HG02571 (cell line): ENCODE measurements around the gene CD63.

Source experiments
- ATAC-seq: cut with Tn5 transposase; IDR thresholded peaks from one replicate; pipeline ENCODE4 v1.9.1; 2021; ENCODE audit warnings: mild to moderate bottlenecking, moderate library complexity; ENCODE audit not compliant: unreplicated experiment

Gene CD63

GRCh38 chr12:55707219-55707671, 21.6 kb downstream of the CD63 start:
- no peak for ATAC-seq

GRCh38 chr12:55706568-55707218, 22.1 kb downstream of the CD63 start:
- no peak for ATAC-seq

DNA sequence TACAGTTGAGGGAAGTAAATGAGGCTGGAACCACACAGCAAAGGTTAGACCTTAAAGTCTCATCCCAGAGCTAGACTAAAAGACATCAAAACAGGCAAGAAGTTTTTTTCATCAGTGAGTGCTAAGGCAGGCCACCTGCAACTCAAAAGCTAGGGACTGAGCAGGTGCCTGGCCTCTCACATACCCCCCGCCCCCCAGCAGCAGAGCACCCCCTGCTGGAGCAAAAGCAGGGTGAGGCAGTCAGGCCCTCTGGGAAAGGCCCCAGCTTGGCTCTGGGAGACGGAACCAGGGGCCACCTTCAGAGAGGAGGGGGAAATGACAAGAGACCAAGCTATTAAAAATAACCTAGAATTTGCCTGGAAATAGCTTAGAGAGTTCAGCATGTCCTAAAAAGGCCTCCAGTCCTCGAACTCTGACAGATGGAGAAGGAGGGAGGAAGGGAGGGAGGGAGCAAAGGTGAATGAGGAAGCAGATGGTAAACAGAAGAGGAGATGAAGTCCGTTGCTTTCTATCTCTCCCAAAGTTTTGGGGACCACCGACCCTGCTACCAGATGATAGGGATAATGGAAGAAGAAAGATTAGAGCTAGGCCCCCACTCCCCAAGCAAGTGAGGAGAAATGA, 22.9 kb downstream of the CD63 start:
- no peak for ATAC-seq

GRCh38 chr12:55704824-55705718, 23.7 kb downstream of the CD63 start:
- no peak for ATAC-seq

- ATAC-seq, result no peak
Measured at GRCh38 chr12:55703901-55704761, 24.7 kb downstream of the CD63 start.

GRCh38 chr12:55703288-55703687, 25.5 kb downstream of the CD63 start:
- no peak for ATAC-seq

- ATAC-seq, result no peak
Measured at GRCh38 chr12:55702861-55703260, 25.9 kb downstream of the CD63 start.

- ATAC-seq, result no peak
Measured at GRCh38 chr12:55700255-55701018, 28.4 kb downstream of the CD63 start.

DNA sequence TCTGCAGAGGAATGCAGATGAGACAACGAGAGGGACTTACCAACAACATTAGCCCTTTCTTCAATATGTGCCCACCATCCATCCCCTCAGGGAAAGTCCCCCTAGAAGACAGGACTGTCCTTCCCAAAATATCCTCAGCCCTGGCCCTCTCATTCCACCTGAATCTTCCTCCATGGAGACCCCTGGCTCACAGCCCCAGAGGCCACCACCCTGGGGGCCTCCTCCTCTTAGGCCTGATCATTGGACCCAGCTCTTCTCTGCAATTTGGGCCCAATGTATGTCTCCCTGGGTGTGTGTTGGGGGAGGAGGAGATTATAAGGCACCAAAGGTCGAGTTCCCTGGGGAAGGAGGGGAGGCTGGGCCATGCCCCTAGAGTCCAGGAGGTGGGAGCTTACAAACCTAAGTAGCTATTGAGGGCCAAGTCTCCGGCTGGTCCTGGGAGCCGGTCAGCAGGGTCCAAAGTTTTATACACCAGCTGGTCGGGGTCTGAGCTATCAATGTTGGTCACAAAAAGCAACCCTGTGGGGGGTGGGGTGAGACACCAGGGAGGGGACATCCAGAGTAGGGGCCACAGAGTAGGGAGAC, 29.2 kb downstream of the CD63 start:
- ATAC-seq, result no peak

DNA sequence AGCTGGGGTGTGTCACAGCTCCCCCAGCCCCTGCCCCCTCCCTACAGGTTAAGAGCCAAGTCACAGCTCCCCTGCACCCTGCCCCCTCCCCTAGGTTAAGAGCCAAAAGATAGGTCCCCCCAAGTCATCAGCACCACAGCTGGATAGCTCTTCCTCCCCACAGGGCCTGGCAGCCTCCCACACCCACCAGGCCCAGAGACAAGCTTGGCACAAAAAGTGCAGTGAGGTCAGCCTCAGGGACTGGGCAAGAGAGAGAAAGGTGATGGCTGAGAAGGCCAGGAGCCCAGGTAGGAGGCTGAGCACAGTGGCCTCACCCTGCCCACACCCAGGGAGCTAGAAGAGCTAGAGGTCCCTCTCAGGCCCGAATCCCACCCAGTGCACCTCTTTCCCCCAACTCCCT, 29.8 kb downstream of the CD63 start:
- ATAC-seq, result no peak

DNA sequence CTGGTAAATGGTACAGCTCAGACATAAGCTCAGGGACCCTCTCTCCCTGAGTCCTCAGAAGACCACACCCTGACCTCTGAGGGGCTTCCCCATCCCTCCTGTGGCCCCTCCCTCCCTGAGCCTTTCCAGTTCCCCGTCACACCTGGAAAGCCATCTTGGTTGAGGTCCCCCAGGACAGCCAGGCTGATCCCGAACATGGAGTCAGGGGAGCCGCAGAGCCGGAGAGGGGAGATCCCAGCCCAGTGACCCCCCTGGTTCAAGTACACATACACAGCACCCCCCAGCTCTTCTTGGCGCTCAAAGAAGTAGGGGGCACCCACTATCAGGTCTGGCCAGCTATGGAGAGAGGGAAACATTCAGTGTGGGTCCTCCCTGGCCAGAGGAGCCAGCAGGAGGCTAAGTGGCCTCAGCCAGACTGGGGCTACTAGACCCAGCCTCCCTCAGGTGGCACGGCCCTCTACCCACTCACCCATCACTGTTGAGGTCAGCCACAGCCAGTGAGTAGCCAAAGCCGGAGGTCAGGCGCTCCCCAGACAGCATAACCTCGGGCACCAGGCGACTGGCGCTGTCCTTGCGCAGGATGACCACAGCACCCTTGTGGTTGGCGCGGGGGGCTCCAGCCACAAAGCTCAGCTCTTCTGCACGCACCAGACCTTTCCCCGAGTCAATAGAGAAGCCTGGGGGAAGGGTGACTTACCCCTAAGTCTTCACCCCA, 30.4 kb downstream of the CD63 start:
- no peak for ATAC-seq

GRCh38 chr12:55697686-55698085, 31.1 kb downstream of the CD63 start:
- ATAC-seq, result no peak

GRCh38 chr12:55696796-55697462, 31.9 kb downstream of the CD63 start:
- no peak for ATAC-seq

DNA sequence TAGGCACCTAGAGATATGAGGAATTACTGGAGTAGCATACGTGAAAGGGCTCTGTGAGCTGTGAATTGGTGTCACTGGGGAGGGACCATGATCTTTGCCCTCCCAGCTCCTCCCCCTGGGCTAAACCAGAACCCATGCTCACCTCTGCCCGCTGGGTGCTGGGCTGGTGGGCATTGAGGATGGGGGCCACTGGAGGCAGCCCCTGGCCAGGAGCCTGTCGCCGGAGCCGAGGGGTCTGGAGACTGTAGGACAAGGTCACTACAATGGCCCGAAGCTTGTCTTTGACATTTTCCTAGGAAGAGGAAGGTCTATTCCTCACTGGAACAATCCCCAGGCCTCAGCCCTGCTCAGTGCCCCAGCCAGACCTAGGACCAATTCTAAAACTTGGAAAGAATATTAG, 32.7 kb downstream of the CD63 start:
- ATAC-seq, result no peak

DNA sequence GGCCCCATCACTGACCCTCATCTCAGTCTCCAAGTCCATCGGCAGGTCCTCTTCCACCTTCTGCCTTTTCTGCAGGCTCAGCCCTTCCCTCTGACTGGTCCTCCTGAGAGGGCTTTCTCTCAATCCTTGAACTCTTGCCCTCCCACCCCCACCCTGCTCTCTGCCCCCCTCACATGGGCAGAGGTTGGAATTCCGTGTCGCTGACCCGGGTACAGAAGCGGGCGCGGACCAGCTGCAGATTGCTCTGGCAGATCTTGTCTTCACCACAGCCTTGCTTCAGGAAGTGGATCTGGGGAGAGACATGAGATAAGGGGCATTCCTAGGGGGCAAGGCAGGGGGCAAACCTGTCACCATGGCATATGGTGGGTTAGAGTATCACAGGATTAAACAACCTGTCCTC, 33.5 kb downstream of the CD63 start:
- no peak for ATAC-seq

DNA sequence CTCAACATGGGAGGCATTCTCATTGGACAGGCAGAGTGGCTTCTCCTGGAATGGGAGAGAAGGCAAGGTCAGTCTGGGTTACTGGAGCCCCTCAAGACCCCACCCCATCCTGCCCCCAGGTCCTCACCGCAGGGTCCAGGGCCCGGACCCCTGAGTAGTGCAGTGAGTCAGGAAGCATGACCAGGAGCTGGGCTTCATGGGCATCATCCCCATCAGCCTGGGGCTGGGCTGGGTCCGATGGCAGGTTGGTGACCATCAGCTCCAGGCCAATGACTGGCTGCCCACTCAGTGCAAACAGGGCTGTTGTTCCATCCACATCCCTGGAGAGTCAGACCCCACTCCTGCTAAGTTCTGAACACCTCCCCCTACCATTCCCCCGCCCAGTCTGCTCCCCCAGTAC, 34.2 kb downstream of the CD63 start:
- ATAC-seq, result no peak

- no peak for ATAC-seq
Measured at GRCh38 chr12:55694188-55694515, 34.7 kb downstream of the CD63 start.

- ATAC-seq, result no peak
Measured at GRCh38 chr12:55693323-55694187, 35.3 kb downstream of the CD63 start.
